Heart right ventricle (tissue), 16 donors: ENCODE measurements around the gene ANTXR1. TPM values are rescaled to one million over a fixed set of nuclear protein-coding genes. Genes with fewer than 3 reads are reported as not detected.

Experiments
- ATAC-seq, 8 donors: fragments of 200-7000 bp; cut with Tn5 transposase; one replicate each; pipeline ENCODE4 v1.9.1; 2020; ENCODE audit warnings: mild to moderate bottlenecking in 8 of 8, moderate library complexity in 8 of 8, moderate number of reproducible peaks in 1 of 8
- DNase-seq, 2 donors: peaks; one replicate each; pipeline ENCODE4 v3.0.0-alpha.2; 2020
- H3K27ac ChIP-seq, 10 donors: fragments of 200-600 bp; sonication (generic) in 2 of 10; one replicate each; pipeline versions ENCODE4 v1.5.0 to v1.8.0; 2020 to 2022; ENCODE audit warnings: mild to moderate bottlenecking in 3 of 10
- H3K27me3 ChIP-seq, 7 donors: fragments of 200-600 bp; one replicate each; pipeline ENCODE4 v1.8.0; 2021 to 2022; ENCODE audit warnings: mild to moderate bottlenecking in 2 of 7
- H3K36me3 ChIP-seq, 9 donors: fragments of 200-600 bp; sonication (generic) in 1 of 9; one replicate each; pipeline versions ENCODE4 v1.5.0 to v1.8.0; 2020 to 2022; ENCODE audit warnings: mild to moderate bottlenecking in 2 of 9
- H3K4me1 ChIP-seq, 9 donors: fragments of 200-600 bp; sonication (generic) in 1 of 9; one replicate each; pipeline versions ENCODE4 v1.5.0 to v1.8.0; 2020 to 2022; ENCODE audit warnings: mild to moderate bottlenecking in 4 of 9
- H3K4me3 ChIP-seq, 10 donors: fragments of 200-600 bp; sonication (generic) in 2 of 10; one replicate each; pipeline versions ENCODE4 v1.5.0 to v1.8.0; 2020 to 2022; ENCODE audit warnings: mild to moderate bottlenecking in 7 of 10, moderate library complexity in 2 of 10
- H3K9me3 ChIP-seq, 11 donors: fragments of 200-600 bp in 10 of 11; sonication (generic) in 2 of 11; one replicate each; pipeline versions ENCODE4 v1.5.0 to v1.8.0; 2013 to 2022; ENCODE audit warnings: mild to moderate bottlenecking in 2 of 11, control low read depth in 1 of 11, moderate library complexity in 1 of 11
- WGBS, 2 donors: extraction: QIAGEN DNeasy Blood & Tissue Kit; methylation state at CpG; one replicate each; pipeline ENCODE4 v1.1.7; 2013; ENCODE audit warnings: inconsistent platforms in 1 of 2; 5-methylcytosine and 5-hydroxymethylcytosine counted together
- intact Hi-C, 10 donors: fragments of 100-400 bp; cut with DNase I; formaldehyde crosslinking; loops; one replicate each; pipeline versions ENCODE4 v1.11.1 to v1.14.2; 2022
- polyA plus RNA-seq, 2 donors: library from polyadenylated mRNA; stranded (reverse); fragments of 200-250 nt; gene quantifications; one replicate each; pipeline ENCODE4 v1.2.3, GENCODE V29; 2013
- total RNA-seq, 10 donors: library from RNA; stranded (reverse); fragmentation: NEBNext Ultra II Directional in 3 of 10; extraction: Animal tissue kit (Norgen Biotek cat#: 25700) in 3 of 10; gene quantifications; one replicate each; pipeline versions ENCODE4 v1.2.1 to v1.2.4, GENCODE V29; 2021 to 2023
- TF ChIP-seq, protein P1 (sequence below), 9 donors: fragments of 200-600 bp; sonication (generic) in 2 of 9; IDR thresholded peaks; one replicate each; pipeline versions ENCODE4 v1.5.0 to v1.8.0; 2021 to 2022; ENCODE audit warnings: antibody characterized with exemption in 9 of 9, mild to moderate bottlenecking in 5 of 9, moderate library complexity in 1 of 9
- donor health status: Arrhythmogenic right ventricular cardiomyopathy.
- donor health status: ischemic (EF 13 %, LVEDD 7.1; RV severe dilation, severe dysfunction).
- donor health status: healthy with polysubstance abuse.
- donor health status: DM: no; HTN: yes; CAD: no.
- donor health status: DM: no; HTN: no; CAD: no.
- donor health status: ischemic (EF 25% LVEDD 6.9; RV normal size, moderate dysfunction).
- donor health status: ischemic (EF 25% LVEDD 5.7; RV mildly dilated, moderate dysfunction).
- donor health status: healthy.
- donor health status: DM: yes; HTN: yes; CAD: no.
- donor health status: Ischemic cardiomyopathy.
- donor health status: ischemic (EF 35%, LVEDD 5.7; RV mildly dilated, moderate dysfunction).
- donor health status: nonischemic (EF 11% LVEDD 7.7; RV severe dilation, severe dysfunction).
- donor health status: DM: yes; HTN: yes; CAD: no.
- donor health status: PGD.
- donor health status: ischemic (EF 29% LVEDD 5.4; RV normal size, mild dysfunction).
- donor health status: nonischemic (EF 23%, LVEDD 6.1; RV moderate dilation, normal function).

Gene ANTXR1
- total and polyA plus RNA-seq, 12 donors, result 8.9 to 33.1 (median 24.1) TPM

DNA sequence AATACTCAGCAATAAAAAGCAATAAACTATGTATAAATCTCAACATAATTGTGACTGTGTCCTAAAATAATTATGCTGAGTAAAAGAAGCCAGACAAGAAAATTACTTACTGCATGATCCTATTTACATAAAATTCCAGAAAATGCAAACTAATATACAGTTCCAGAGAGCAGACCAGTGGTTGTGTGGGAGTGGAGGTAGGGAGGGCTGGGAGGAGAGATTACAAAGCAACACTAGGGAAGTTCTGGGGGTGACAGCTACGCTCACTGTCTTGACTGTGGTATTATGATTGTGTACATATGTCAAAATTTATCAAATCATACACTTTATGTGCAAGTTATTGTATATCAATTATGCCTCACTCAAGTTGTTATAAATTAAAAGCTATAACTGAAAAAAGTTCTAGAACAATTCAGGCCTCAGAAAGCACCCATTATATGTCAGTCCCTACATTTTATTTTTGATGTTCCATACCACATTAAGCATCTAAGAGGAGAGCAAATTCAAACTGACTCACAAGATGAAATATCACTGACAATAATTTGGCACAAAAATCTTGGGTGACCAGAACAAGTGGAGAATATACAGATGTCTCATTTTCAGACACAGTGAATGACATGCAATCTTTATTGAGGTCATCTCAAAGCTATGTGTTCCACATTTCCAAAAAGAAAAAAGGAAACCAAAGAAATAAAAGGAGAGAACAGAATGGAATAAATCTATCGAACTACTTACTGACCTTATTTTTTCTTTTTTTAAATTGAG lies 85.1 kb downstream of the ANTXR1 start:
- Histone ChIP-seq H3K4me3 (no peak overlapping the region), H3K4me1 (peaks cover 3 to 49% (median 19%) of the 10 kb centered on the region in 9 donors), H3K27ac (peak overlapping the region in 1 of 10 donors; percentile 24), H3K9me3 (no peaks in the 10 kb centered on the region), H3K36me3 (peaks cover 0 to 13% (median 0%) of the 10 kb centered on the region in 9 donors), H3K27me3 (no peaks in the 10 kb centered on the region)
- DNase-seq (no peak), ATAC-seq (no peak)
- TF ChIP-seq, protein P1, sequence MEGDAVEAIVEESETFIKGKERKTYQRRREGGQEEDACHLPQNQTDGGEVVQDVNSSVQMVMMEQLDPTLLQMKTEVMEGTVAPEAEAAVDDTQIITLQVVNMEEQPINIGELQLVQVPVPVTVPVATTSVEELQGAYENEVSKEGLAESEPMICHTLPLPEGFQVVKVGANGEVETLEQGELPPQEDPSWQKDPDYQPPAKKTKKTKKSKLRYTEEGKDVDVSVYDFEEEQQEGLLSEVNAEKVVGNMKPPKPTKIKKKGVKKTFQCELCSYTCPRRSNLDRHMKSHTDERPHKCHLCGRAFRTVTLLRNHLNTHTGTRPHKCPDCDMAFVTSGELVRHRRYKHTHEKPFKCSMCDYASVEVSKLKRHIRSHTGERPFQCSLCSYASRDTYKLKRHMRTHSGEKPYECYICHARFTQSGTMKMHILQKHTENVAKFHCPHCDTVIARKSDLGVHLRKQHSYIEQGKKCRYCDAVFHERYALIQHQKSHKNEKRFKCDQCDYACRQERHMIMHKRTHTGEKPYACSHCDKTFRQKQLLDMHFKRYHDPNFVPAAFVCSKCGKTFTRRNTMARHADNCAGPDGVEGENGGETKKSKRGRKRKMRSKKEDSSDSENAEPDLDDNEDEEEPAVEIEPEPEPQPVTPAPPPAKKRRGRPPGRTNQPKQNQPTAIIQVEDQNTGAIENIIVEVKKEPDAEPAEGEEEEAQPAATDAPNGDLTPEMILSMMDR (IDR thresholded peaks at IDR 0.05), result no peak
- intact Hi-C loops, result loop anchor here in 1 of 10 donors (10.0 kb wide), 1 partner anchor 153 kb away; no protein-coding TSS in a partner anchor
- 76 to 79% methylated on average over 2 of the region's 2 CpGs for WGBS, 2 donors

DNA sequence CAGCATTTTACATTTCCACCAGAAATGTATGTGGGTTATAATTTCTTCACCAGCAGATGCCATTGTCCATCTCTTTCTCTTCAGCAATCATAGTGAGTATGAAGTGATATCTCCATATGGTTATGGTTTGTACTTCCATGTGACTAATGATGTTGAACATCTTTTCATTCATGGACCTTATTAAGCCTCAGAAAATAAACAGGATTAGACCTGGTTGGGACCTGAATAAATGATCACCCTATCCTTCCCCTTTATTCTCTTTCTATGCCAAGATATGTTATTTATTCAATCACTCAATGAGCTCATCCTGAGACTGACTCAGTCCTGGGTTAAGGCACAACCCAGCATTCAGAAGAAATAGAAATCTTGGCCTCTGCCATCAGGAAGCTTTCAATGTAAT lies 86.6 kb downstream of the ANTXR1 start:
- Histone ChIP-seq H3K36me3 (peaks cover 0 to 12% (median 0%) of the 10 kb centered on the region in 9 donors), H3K9me3 (no peaks in the 10 kb centered on the region), H3K4me3 (no peak overlapping the region), H3K27me3 (no peaks in the 10 kb centered on the region), H3K4me1 (peaks cover 3 to 46% (median 19%) of the 10 kb centered on the region in 9 donors), H3K27ac (peak overlapping the region in 6 of 10 donors; percentile 25 to 64 (median 44))
- DNase-seq, result no peak
- intact Hi-C loops, result loop anchor here in 1 of 10 donors (10.0 kb wide), 1 partner anchor 155 kb away; no protein-coding TSS in a partner anchor
- TF ChIP-seq, protein P1 (IDR thresholded peaks at IDR 0.05), result no peak
- no peak for ATAC-seq

GRCh38 chr2:69100220-69100723 lies 87.3 kb downstream of the ANTXR1 start:
- DNase-seq, result no peak
- peak; percentile 46 to 70 (median 55) for ATAC-seq
- peaks cover 0 to 12% (median 0%) of the 10 kb centered on the region in 9 donors for H3K36me3 ChIP-seq
- WGBS, 2 donors, result 52 to 57% methylated on average over 4 of the region's 4 CpGs
- intact Hi-C loops, result no loop called here
- no peak overlapping the region for H3K4me3 ChIP-seq
- H3K4me1 ChIP-seq, result peaks cover 3 to 40% (median 16%) of the 10 kb centered on the region in 9 donors
- TF ChIP-seq, protein P1 (IDR thresholded peaks at IDR 0.05), result no peak
- H3K27ac ChIP-seq, result peak overlapping the region in 6 of 10 donors; percentile 25 to 64 (median 44)
- H3K27me3 ChIP-seq, result no peaks in the 10 kb centered on the region
- no peaks in the 10 kb centered on the region for H3K9me3 ChIP-seq

DNA sequence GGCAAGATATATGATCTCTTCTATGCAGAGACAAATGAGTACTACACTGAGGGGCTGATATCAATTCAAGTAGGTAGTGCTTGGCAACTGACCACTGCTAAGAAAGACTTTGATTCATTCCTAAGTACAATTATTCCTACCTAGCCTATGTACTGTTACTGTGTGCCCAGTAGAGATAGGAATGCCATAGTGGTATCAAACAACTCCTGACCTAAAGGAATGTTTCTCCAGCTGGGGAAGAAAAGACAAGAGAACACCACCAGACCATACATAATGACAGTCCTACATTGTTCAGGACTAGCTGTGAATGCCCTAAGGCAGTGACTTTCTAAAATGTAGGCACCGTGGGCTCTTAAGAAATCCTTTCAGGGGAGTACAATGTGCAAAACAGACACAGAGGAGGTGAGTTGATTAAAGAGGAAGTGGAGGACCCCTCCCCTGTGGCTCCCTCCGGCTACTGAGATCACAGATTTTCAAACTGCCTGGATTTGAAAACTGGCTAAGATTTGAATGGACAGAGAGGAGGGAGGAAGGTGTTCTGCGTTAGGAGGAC lies 89.1 kb downstream of the ANTXR1 start:
- peaks cover 3 to 33% (median 9%) of the 10 kb centered on the region in 9 donors for H3K4me1 ChIP-seq
- H3K4me3 ChIP-seq, result no peak overlapping the region
- WGBS, 2 donors, result 82 to 93% methylated on average over 3 of the region's 3 CpGs
- H3K27me3 ChIP-seq, result no peaks in the 10 kb centered on the region
- peaks cover 0 to 12% (median 0%) of the 10 kb centered on the region in 9 donors for H3K36me3 ChIP-seq
- no peak overlapping the region for H3K27ac ChIP-seq
- TF ChIP-seq, protein P1 (IDR thresholded peaks at IDR 0.05), result no peak
- intact Hi-C loops, result no loop called here
- no peak for ATAC-seq
- H3K9me3 ChIP-seq, result no peaks in the 10 kb centered on the region
- DNase-seq, result no peak
